NOMO-1 treated with dmso at 0.1 percent for 144 hours (cell line): ENCODE results near the gene DNAH9.

ENCODE experiments used
- DNase-seq: peaks from one replicate; lab custom pipeline; 2025; ENCODE audit not compliant: unreplicated experiment; lab: John Stamatoyannopoulos, UW

Gene DNAH9

DNA sequence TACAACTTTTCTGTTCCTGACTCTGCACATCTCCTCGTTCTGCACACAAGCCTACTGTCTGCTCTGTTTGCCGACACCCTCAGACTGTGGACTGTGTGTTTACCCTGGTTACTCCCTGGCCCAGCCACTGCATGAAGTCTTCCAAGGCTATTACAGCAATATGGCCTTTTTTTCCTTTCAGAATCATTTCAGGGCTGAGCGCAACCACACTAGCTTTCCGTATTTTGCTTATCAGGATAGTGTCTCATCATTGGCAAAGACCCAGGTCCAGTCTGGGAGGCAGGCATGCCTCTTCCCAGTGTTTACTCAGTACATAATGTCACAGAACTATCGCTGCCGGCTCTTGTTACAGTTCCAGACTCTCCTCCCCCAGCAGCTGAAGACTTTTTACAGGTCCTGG lies 10.1 kb downstream of the DNAH9 start:
- no peak for DNase-seq

DNA sequence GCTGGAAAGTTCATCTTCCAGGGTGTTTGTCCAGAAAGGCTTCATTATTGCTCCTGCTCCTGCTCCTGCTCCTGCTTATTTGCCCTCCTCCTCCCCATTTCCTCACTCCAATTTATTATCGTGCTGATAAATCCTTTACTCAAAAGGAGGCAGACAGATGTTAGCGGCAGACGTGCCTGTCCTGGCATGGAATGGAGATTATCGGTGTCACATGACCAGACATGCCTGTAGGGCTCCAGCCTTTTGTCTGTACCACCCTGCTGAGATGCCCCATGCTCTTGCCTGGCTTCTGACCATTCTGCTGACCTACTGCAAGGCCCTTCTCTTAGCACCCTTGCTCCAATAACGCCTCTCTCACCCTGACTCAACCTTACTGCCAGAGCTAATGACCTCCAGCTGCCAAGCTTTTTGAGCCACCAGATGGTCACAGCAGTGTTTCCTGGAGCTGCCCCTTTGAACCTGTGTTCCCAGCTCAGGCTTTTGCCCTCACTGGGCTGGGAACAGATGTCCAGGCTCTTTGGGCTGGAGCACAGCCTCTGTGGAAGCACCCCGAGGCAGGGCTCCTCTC lies 12.8 kb downstream of the DNAH9 start:
- DNase-seq: no peak

DNA sequence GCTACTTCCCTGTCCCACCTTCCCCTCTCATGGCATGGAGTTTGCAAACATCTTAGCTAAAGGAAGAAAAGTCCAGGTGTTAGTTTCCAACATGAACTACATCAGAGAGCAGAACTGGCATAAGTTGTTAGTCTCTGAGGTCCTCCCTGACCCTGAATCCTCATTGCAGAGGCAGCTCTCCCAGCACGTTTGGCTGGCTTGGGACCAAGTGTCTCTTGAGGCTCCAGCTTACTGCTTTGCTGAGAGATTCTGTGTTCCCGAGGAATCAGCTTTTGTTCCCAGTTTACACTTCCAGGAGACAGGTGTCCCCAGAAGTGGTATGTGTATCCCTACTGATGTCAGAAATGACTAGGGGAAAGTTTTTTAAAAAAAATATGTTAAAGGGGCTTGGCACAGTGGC lies 14.7 kb downstream of the DNAH9 start:
- no peak for DNase-seq

DNA sequence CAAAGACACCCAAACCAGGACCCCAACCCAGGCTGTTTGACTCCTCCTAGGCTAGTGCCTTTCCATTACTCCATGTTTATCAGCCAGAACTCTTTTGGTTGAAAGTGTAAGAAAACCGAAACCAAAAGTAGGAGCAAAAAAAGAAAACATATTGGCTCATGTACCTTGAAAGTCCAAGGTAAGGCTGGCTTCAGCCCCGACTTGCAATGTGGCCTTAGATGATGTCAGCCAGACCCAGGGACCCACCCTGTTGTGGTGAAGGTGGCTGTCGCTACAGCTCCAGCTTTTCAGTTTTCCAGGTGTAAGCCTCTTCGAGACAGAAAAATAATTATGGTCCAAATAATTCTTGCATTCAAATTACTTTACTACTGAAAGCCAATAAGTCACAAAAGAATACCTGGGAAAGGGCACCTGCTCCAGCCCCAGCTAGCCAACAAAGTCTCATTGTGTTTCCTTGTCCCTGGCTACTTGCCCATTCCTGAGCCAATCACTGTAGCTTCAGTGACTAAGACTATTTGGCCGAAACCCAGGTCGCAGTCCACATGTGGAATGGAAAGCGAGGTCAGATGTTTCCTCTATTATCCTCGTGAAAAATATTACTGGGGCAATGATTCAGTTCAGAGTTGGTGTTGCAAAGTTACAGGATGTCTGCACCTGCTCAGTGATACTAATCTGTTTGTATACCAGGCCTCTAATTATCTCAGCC lies 20.7 kb downstream of the DNAH9 start:
- no peak for DNase-seq

DNA sequence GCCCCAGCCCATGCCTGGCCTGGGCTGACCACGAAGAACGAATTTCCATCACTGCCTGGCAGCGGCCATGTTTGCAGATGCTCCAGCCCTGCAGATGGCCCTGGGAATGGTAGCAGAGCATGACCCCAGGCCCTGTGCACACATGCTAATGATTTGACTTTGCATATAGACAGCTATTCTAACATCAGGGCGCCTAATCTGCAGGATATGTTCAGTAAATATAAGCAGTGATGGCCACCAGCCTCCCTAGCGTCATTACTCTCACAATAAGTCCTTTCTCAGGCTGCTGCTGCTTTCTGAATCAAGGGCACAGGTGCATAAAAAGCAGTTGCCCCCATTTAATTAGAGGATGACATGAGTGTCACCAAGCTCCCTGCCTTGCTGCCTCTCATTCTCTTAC lies 24.2 kb downstream of the DNAH9 start:
- DNase-seq: no peak

DNA sequence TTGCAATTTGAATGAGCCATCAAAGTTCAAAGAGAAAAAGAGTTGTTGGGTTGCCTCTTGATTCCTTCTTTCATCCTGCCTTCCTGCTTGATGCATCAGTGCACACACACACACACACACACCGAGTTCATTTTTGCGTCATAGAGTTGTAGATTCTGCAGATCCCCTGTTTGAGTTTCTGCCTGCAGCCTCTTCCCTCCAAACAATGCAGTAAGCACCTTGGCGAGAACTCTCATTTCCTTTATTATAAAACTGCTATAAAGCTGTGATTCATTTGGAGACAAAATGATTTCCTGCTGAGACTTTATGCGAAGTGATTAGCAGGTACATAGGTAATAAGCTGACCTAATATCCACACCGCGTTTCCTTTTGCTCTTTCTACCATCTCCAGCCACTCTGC lies 26.7 kb downstream of the DNAH9 start:
- no peak for DNase-seq

DNA sequence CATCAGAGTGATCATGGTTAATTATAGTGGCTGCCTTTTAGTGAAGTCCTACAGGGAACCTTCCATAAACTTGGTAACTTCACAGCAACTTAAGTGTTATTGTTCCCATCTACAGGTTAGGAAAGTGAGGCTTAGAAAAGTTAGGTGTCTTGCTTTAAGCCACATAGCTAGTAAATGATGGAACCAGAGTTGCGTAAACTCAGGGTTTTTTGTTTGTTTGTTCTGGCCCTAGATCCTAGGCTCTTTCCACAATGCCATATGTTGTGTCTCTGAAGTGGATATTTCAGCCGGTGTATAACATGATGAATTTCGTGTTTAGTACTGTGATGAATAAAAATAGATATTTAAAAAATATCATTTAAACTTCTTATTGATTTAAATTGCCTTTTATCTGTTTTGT lies 27.6 kb downstream of the DNAH9 start:
- DNase-seq: no peak

DNA sequence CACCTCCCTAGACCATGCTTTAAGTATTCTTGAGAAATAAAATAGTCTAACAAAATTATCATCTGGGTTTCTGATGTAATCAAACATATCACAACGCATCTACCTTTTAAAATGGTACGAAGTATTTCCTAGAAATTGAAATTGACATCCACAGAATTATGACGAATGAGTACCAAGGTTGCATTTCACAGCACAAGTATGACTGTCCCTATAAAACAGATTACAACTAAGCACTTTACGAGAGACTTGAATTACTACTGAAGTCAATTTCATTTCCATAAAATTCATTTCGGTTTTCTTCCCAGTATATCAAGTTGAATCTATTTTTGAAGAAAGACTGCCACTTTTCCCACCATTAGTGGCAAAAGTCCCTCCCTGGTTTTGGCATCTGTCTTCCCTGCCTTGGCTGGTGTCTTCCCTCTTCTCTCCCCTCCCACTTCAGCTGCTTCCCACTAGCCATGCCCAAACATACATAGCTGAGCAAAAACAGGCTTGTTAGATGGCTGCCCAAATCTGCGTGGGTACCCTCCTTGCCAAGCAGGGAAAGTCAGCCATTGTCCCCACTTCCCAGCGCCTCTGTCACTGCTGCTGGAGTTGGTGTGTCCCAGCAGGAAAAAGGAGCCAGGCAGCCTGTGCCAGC lies 29.2 kb downstream of the DNAH9 start:
- DNase-seq: no peak

DNA sequence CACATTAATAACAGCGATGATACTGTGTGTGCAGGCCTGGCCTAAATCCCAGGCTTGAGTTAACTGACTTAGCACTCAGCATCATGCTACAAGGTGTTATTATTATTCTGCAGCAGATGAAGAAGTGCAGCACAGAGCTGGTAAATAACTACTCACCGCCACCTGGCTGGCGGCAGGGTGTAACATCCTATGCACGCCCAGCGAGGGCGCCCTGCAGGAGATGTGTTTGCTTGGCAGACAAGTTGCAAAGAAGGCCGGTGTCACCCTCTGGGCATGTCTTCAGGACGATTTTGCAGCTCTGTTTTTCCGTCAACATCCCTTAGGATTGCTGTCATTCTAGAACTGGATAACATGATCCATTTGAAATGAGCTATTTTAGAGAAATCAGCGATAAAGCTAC lies 30.1 kb downstream of the DNAH9 start:
- no peak for DNase-seq

DNA sequence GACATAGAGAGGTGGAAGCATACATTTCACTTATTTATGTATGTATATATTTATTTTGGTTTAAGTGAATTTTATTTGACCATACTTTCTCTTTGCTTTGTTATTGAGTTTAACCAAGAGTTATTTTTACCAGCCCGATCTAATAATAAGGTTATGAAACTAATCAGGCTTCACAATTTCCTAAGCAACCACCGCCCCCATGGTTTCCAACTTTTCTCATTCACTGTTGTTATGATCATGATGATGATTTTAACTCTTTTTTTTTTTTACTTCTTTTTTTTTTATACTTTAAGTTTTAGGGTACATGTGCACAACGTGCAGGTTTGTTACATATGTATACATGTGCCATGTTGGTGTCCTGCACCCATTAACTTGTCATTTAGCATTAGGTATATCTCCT lies 30.6 kb downstream of the DNAH9 start:
- no peak for DNase-seq

DNA sequence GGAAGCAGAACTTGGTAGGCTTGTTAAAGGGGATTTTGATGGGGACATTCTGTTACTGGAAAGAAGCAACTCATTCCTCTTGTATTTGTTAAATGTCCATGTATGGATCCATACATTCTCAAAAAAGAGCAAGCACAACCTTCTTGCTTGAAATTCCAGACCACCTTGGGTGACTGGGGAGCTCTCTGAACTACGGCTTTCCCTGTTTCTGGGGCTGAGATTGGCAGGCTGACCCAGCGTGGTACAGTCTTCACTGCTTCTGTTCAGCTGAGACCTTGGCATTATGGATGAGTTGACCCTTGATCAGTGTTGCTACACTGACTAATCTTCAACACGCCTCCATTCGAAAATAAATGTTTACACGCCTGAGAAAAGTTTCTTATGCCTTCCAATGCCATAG lies 38.5 kb downstream of the DNAH9 start:
- DNase-seq: no peak

DNA sequence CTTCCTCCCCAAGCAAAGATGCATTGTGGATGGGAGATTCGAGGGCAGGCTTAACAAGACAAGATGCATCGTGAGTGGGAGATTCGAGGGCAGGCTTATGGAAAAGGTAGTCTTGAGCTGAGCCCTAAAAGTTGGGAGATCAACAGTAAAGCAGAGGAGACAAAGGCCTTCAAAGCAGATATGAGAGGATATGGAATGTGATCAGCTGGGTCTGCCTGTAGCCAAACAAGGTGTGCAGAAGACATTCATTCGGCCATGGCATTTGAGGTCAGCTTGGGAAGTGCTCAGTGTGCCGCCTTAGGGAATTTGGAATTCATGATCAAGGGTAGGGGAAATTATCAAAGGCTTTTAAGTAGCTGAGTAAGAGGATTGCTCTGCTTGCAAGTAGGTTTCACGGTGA lies 39.5 kb downstream of the DNAH9 start:
- DNase-seq: no peak

DNA sequence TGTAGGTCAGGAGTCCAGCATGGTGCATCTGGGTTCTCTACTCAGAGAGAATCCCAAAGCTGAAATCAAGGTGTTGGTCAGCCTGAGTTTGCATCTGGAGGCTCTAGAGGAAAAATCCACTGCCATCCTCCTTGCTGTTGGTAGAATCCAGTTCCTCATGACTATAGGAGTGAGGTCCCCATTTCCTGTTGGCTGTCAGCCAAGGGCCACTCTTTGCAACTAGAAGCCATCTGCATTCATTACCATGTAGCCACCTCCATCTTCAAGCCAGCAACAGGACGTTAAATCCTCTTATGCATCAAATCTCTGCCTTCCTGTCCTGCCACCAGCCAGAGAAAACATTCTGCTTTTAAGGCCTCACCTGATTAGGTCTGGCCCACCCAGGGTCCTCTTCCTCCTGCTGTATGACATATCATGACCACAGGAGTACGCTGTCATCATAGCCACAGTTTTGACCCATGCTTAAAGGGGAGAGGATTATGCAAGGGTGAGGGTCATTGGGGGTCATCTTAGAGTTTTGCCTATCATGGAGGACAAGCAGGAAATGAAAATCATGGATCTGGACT lies 40.5 kb downstream of the DNAH9 start:
- no peak for DNase-seq

DNA sequence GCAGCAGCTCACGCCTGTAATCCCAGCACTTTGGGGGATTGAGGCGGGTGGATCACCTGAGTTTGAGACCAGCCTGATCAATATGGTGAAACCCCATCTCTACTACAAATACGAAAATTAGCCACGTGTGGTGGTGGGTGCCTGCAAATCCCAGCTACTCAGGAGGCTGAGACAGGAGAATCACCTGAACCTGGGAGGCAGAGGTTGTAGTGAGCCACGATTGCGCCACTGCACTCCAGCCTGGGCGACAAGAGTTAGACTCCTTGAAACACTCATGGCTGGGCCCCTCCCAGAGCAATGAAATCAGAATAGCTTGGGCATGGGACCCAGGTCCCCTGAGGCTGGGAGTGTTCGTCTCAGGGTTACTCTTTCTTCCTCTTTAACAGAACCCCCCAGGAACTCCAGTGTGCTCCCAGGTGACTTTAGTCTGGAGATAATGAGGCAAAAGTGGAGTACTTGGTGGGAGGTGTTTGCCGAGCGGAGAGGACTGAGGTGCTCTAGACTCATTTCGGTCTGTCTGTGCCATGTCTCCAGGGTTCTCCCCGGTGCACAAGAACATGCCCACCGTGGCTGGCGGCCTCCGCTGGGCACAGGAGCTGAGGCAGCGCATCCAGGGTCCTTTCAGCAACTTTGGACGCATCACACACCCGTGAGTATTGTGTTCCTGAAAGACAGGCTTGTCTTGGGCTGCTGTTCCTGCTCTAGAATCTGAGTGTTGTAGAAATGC lies 41.6 kb downstream of the DNAH9 start:
- no peak for DNase-seq

DNA sequence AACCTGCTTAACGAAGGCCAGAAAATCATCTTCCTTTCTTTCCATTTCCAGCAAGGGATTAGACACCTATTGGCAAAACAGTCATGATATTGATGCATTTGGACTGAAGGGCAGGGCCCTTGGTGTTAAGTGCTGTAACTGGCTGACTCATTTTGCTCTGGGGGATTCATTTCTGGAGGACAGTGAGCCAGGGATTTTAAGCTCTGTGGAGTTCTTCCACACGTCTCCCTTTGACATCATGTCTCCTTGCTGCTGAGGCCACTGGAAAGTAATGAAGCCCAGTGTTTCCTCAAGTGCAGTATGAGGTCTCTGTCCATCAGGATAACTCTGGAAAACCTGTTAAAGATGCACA lies 42.2 kb downstream of the DNAH9 start:
- DNase-seq: no peak

DNA sequence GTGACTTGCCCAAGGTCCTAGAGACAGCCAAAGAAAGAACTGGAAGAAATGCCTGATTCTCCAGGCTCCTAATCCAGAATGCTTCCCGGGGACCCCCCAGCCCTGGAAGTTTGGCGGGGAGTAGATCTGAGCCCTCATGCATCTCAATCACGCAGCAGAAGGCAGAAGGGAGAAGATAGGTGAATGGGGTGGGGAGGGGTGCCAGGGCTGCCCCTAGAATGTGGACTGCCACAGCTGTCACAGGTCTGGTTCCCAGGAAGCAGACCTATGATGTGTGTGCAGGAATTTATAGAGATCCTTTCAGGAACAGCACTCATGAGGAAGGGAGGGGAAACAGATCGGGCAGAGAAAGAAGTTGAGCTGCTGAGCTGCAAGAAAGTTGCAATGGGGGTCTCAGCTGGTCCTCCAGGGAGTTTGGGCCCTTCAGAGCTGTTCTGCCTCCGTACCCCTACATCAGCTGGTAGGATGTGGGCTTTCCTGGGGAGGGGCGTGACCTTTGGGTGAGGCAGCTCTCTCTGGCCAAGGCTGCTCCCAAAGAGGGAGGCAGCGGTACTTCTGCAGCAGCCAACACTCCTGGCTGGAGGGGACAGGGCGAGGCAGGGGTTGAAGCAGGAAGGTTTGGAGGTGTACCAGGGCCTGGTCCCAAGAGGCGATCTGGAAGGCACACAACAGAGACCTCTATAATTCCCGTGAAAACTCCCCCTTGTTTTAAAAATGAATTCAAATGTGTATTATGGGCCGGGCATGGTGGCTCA lies 43.4 kb downstream of the DNAH9 start:
- DNase-seq: no peak

DNA sequence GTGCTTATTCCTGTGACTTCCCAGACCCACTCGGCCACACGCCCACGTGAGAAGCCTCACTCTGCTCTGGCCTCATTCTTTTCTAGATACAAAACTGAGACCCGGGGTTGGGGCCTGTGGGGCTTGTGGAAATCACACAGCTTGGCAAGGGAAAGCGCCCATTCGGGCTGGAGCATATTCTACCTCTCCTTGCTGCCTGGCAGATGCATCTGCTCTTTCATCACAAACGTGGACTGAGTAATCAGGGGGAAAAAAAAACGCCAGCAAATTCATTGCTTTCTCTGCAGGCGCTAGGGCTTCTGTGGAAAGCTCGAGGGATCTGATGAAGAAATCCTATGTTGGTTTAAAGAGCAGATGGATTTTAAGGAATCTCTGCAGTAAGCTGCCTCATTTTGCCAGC lies 44.4 kb downstream of the DNAH9 start:
- no peak for DNase-seq

DNA sequence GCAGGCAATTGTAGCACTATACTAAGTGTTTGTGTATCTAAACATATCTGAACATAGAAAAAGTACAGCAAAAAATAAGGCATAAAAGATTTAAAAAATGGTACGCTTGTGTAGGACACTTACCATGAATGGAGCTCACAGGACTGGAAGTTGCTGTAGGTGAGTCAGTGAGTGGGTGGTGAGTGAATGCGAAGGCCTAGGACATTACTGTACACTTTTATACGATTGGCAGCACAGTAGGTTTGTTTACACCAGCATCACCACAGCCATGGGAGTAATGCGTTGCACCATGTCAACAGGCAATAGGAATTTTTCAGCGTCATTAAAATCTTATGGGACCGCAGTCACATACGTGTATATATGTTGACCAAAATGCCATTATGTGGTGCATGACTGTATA lies 45.6 kb downstream of the DNAH9 start:
- DNase-seq: no peak

DNA sequence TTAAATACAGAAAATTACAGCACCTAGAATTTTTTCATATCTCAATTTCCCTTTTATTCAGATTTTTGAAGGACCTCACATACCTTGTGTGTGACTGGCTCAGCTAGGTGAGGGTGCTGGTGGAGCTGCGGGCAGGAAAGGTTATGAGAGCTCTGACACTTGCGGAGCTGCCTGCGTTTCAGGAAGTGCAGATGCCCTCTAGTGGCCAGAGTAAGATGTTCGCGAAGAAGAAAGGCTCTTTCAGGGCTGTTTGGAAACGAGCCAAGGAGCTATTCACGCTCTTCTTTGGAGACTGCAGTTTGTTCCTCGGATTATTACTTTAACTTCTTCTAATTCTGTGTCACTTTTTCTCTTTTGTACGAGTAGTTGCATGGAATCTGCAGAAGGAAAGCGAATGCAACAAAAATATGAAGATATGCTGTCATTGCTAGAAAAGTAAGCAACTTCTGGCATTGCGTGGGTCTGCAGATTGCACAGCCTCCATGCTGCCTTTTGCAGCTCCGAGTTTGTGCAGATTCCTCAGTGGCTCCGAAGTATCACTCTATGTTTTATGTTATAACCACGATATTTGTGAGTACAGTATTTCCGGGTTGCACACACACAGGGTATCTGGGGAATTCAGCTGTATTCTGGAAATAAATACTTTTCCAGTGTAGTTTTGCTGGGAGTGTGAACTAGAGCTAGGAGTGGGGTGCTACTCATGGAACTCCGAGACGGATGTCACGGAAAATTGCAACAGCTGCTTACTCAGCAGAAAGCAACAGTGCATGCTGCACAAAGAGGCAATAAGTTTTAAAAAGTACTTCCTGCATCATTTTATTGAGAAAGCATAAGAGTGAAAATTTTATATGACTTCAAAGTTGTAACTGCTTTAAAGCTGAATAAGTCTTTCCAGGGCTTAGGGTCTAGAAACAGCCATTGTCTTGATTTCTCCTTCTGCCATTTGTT lies 46.3 kb downstream of the DNAH9 start:
- peak; percentile 32 for DNase-seq

DNA sequence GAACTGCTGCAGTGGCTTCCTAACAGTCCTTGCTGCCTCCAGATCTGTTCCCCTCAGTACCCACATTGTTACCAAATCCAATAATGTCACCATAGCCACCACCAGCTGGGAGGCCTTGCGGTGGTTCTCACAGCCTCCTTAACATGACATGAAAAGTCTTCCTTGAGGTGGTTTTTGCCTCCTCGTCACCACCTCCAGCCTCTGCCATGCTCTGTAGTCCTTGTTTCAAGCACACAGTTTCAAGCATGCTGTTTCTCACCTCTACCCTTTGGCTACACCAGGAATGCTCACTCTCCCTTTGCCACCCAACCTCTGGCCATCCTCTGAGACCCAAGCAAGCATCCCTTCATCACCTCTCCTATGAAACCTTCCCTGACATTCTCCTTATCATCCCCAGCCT lies 47.2 kb downstream of the DNAH9 start:
- DNase-seq: no peak
